ENCODE measurements around the gene MIOX.

Gene MIOX

DNA sequence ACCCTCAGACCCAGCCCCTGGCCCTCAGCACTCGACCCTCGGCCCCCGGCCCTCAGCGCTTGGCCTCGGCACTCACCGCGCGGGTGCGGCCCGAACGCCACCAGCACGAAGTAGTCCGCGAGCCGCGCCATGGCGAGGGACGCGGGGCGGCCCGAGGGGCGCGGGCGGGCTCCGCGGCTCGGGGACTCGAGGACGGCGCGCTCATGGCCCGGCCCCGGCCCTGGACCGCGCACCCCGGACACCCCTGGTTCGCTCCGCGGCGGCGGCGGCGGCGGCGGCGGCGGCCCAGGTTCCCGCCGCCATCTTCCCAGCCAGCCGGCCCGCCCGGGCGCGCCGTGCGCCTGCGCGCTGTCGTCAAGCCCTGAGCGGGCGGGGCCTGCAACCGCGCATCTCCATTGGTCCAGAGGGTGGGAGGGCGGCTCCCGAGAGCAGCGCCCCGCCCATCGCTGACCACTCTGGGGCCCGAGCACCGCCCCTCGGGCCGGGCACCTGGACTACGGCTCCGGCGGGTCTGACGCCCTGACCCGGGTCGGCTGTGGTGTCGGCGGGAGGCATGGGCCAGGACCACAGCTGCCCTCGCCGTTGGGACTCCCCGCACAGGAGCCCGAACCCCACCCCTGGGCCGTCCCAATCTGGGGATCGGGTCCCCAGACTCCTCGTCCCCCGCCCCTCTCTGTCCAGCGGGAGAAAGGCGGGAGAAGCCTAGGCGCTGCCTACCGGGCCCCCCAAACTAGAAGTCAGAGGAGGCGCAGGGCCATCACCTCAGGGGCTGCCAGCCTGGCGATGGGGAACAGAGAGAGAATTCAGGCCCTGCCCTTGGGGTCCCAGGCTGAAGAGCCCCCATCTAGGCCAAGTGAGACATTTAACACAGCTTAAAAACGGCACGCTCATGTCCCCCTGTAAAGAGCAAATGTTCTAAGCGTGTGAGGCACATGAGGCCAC is 11.7 kb upstream of the MIOX start, which contains the start of gene SBF1:
Gene SBF1 (minus strand): TSS at position 326 of the 942 bp plus-strand sequence. CDS start 195 bp downstream, at position 131.
- DNase-seq = peak; percentile 87

DNA sequence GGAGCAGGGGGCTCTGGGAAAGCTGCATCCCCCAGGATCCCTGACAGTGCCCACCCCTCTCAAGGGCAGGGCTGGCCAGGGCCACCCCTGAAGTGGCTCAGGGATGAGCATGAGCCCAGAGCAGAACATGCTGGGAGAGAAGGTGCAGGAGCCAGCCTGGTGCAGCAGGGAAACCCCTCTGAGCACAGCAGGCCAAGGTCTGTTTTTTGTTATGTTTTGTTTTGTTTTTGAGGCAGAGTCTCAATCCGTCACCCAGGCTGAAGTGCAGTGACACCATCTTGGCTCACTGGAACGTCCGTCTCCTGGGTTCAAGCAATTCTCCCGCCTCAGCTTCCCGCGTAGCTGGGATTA is 11.0 kb upstream of the MIOX start:
- DNase-seq = no peak

DNA sequence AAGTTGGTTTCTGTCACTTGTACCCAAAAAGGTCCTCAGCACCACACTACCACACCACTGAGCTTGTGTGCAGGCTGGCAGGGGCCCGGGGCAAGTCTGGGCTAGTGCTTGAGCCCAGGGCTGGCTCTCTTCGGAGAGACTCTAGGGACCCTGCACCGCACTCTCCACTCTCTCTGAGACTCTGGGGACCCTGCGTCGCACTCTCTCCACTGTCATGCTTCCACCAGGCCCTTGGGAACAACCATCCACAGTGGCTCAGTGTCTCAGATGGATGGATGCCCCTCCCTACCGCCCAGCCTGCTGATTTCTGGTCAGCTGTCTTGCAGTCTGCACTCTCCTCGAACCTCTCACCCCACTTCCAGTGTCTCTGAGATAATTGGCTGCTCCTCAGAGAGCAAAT is 9.8 kb upstream of the MIOX start:
- DNase-seq = no peak

DNA sequence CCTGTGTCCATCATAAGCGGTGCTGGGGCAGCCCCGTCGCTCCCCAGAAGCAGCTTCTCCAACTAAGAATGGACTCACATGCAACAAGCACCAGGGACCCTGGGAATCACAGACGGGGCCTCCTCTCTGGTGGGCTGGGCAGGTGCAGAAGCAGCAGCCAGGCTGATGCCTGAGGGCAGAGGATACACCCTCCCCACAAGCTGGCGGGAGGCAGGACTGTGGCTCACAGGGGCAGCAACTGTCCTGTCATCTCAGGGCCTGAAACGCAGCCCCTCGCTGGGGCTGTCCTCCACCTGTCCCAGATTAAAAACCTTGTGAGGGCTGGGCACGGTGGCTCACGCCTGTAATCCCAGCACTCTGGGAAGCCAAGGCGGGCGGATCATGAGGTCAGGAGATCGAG is 8.7 kb upstream of the MIOX start:
- no peak for DNase-seq

DNA sequence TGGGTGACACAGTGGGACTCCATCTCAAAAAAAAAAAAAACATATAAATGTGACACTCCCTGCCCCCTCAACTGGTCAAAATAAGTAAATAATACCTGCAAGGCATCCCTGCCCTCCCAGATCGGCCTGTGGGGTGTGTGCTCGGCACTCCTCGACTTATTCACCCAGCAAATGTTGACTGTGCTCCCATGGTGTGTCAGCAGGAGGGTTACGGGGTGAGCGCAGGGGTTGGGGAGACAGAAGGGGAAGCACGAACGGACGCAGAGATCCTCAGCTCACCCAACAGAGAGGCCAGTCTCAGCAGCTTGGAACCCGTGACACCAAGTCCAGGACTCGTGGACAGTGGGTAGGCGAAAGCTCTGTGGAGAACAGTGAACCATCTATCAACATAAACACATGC is 6.9 kb upstream of the MIOX start:
- no peak for DNase-seq

DNA sequence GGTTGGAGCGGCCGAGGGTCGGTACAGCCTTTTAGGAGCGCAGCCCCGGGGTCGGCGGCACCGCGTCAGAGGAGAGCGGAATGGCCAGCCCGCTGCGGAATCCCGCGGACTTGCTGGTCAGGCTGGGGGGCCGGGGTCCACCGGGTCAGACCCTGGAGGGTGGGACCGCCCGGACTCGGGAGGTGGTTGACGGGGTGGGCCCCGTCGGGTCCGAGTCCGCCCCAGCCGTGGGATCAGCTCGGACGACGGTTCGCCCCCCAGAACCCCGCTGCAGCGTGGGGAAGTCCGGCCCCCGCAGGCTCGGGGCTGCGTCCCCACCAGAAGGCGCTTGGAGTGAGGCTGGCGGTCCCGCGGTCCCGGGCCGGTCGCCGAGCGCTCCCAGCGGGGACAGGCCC is 5.6 kb upstream of the MIOX start:
- DNase-seq = no peak

DNA sequence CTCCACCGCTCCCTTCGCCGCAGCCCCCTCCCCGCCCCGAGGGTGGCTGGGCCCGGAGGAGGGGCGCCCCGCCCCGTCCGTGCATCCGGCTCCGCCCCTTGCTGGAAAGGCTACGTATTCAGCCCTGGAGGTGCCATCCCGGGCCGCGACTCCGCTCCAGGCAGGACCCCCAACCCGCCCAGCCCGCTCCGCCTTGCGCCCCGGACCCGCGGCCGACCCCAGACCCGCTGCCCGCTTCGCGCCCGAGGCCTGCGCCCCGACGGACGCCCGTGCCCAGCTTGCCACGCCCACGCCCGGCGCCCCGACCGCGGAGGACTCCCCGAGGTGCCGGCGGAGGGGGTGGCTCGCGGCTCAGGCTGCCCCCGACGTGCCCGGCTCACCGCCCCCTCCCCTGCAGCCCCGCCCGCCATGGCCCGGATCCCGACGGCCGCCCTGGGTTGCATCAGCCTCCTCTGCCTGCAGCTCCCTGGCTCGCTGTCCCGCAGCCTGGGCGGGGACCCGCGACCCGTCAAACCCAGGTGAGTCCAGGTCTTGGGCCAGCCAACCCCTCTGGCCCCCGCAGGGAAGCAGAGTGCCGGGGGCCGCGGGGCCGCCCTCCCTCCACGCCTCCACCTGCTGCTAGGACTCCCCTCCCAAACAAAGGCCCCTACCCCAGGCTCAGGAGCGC is 5.1 kb upstream of the MIOX start, which contains the start of gene ADM2:
Gene ADM2 (plus strand): TSS at position 104 of the 667 bp plus-strand sequence. CDS start 305 bp downstream, at position 409.
- DNase-seq = peak; percentile 67

DNA sequence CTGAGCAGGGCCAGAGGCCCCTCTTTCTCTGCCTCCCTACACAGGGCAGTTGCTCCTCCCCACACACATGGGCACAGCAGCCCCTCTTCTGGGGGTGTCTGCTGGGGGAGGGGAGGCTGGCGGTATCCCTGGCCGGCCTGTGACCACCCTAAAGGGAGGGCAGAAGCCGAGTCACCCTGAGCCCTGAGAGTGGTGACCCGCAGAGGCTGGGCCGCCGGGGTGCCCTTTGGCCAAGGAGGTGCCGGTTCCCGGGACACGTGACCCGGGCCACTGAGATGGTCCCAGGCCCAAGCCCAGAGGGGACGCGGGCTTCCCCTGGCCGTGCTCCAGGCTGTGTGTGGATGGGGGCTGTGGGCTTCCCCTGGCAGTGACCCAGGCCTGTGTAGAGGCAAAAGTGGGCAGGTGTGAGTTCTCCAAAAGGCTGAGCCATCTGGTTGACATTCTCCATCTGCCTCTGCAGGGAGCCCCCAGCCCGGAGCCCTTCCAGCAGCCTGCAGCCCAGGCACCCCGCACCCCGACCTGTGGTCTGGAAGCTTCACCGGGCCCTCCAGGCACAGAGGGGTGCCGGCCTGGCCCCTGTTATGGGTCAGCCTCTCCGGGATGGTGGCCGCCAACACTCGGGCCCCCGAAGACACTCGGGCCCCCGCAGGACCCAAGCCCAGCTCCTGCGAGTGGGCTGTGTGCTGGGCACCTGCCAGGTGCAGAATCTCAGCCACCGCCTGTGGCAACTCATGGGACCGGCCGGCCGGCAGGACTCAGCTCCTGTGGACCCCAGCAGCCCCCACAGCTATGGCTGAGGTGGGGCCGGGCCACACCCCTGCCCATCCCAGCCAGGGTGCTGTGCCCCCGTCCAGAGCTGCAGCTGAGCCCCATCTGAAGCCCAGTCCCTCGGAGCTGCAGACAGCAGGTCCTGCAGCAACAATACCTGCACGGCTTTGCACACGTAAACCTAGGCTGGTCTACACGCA is 4.3 kb upstream of the MIOX start:
- DNase-seq = no peak

DNA sequence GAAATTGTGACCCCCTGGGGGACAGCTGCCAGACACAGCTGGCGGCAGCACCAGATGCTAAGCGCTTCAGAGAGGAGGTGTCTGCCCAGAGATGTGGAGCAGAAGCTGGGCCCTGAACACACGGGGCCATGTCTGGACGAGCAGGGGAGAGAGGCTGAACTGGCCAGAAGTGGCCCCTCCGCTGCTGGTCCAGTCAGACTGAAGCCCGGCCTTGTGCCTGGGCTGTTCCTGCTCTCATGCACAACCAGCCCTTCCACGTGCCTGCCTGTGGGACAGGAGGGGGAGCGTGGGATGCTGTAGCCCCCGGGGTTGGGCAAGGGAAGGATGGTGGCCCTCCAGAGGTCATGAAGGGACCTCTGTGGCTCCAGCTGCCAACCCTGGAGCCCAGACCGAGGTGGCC is 3.6 kb upstream of the MIOX start:
- DNase-seq = no peak

DNA sequence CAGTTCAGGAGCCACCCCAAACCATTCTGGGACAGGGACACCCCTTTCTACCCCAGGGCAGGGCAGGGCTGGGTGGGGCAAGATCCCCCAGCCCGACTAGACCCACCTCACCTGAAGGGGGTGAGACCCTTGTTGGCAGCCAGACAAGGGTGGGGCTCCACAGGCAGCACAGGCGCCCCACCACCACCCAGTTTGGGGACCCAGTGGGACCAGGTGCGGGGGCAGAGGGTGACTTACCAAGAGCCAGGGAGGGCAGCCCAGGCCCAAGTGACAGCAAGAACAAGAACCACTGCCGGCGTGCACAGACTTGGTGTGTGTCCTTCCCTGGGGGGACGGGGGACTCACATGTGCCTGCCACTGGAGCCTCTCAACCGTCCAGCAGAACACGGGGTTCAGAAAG is 3.1 kb upstream of the MIOX start:
- no peak for DNase-seq

DNA sequence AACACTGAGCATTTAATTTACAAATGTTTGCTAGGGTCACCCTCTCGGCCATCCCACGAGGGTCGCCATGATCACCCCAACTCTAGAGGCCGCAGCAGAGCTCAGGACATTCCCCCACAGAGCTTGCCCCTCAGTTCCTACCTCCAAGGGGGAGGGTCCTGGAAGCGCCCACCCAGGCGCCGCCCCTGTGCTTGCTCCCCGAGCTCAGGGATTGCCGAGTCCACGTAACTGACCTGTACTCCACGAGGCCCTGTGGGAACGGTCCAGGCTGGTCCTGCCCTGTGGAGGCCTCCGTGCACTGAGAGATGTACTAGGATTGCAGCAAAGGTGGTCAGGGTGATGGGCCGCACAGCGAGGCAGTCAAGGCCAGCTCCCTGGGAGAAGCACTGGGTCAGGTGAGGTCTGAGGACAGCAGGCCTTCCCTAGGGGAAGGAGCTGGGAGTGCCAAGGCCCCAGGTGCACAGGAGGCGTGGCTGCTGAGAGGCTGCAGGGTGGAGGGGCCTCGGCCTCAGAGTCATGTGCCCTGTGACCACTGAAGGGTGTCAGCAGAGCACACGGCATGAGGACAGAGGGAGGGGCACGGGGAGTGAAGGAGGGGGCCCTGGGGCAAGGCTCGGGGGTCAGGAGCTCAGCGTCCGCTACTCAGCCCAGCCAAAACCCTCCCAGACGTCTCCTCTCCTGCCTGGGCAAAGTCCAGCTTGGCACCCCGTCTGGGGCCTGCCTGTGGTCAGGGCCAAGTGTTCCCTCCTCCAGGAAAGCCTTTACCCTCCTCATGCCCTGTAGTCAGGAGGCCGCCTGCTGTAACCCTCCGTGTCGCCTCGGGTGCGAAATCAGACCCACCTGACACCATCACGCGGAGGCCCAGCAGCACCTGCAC is 2.4 kb upstream of the MIOX start:
- DNase-seq = no peak

DNA sequence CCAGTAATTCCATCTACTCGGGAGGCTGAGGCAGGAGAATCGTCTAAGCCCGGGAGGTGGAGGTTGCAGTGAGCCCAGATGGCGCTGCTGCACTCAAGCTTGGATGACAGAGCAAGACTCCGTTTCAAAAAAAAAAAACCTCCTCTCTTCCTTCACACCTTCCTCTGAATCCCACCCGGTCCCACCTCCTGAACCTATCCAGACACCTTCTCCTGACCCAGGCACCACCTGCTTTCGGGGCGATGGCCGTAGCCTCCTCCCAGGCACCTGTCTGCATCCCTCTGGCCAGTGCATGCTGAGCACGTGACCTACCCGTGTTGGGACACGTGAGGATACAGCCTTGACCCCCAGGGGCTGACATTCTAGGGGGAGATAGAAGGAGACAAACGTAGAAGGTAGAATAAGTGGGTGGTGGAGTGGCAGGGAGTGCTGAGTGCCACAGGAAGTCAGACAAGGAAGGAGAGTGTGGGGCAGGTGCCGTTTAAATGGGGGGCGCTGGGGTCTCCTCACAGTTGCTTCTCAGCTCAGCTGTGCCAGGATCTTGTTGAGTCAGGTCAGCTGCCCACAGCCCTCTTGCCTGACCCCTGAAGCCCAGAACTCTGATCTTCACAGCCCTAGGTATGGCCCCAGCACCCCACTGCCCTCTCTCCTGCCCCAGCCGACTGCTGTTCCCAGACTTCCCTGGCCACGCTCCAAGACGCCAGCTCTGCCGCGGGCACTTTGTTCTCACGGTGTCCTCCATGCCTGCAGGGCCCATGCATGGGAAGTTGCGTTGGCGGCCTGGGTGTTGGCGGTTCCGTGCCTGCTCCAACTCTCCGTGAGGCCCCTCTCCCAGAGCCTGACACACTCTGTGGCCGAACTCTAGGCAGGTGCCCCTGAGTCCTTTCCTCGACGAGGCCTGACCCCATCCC is 1.2 kb upstream of the MIOX start:
- DNase-seq = no peak

DNA sequence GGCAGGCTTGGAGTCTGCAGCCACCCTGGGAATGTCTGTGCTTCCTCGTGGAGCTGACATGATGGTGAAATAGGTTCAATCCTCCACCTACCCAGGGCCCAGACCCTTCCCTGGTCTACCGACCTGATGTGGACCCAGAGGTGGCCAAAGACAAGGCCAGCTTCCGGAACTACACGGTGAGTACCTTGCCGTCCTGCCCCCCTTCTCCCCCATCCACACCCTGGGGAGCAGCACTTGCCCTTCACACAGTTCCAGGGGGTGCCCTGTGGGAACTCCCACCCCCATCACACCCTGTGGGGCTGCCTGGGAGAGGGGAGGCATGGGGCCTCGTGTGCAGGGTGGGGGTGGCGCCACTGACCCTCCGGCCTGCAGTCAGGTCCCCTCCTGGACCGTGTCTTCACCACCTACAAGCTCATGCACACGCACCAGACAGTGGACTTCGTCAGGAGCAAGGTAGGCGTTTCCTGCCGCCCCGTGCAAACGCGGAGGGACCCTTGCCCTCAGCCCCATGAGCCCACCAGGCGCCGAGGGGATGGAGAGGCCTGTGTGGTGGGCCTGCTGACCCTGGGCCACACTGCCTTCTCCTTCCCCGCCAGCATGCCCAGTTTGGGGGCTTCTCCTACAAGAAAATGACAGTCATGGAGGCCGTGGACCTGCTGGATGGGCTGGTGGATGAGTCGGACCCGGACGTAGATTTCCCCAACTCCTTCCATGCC is 789 bp downstream of the MIOX start:
- no peak for DNase-seq

DNA sequence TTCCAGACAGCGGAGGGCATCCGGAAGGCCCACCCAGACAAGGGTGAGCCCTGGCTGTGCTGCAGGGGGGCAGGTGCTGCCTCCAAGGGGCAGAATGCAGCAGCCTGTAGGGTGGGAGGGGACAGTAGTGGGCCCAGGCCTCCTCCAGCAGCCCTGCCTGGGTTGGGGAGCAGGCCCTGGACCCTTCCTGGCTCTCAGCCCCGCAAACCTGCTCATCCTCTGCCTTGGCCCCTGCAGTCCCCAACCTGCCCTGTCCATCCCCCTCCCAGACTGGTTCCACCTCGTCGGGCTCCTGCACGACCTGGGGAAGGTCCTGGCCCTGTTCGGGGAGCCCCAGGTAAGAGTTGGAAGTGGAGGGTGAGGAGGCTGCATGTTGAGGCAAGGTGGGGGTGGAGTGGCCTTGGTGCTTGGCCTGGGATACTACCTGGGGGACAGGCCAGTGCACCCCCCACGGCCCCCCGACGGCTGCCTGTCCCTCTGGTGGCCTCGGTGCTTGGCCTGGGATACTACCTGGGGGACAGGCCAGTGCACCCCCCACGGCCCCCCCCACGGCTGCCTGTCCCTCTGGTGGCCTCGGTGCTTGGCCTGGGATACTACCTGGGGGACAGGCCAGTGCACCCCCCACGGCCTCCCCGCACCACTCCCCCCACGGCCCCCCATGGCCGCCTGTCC is 1.5 kb downstream of the MIOX start:
- no peak for DNase-seq

DNA sequence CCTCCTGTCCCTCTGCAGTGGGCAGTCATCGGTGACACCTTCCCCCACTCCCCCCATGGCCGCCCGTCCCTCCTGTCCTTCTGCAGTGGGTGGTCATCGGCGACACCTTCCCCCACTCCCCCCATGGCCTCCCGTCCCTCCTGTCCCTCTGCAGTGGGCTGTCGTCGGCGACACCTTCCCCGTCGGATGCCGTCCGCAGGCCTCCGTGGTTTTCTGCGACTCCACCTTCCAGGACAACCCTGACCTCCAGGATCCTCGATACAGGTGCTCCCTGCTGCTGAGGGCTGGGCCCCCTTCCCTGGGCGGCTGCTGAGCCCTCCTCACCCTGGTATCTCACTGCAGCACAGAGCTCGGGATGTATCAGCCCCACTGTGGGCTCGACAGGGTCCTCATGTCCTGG is 2.2 kb downstream of the MIOX start:
- DNase-seq = no peak

DNA sequence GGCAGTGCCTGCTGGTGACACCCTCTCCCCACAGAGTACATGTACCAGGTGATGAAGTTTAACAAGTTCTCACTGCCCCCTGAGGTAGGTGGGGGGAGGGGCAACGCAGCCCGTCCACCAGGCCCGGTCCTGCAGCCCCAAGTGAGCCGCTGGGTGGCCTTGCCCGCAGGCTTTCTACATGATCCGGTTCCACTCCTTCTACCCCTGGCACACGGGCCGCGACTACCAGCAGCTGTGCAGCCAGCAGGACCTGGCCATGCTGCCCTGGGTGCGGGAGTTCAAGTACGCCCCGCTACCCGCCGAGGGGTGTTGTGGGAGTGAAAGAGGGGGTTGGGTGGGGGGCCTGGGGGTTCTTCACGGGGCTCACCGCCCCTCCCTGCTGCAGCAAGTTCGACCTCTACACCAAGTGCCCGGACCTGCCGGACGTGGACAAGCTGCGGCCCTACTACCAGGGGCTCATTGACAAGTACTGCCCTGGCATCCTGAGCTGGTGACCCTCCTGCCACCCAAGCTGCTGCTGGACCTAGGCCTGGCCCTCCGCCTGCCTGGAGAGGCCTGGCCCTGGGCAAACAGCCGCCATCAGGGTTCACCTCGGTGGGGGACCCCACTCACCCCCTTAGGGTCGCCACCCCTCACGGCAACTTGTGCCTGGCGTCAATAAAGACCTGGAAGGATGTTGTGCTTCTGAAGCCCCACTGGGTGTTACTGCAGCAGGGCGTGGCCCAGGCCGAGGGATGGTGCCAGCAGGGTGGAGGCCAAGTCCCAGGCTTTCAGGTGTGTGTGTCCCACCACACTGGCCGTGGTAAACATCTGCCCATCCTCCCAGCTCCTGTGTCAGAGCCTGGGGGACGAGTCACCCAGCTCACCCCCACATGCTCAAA is 2.9 kb downstream of the MIOX start:
- no peak for DNase-seq

DNA sequence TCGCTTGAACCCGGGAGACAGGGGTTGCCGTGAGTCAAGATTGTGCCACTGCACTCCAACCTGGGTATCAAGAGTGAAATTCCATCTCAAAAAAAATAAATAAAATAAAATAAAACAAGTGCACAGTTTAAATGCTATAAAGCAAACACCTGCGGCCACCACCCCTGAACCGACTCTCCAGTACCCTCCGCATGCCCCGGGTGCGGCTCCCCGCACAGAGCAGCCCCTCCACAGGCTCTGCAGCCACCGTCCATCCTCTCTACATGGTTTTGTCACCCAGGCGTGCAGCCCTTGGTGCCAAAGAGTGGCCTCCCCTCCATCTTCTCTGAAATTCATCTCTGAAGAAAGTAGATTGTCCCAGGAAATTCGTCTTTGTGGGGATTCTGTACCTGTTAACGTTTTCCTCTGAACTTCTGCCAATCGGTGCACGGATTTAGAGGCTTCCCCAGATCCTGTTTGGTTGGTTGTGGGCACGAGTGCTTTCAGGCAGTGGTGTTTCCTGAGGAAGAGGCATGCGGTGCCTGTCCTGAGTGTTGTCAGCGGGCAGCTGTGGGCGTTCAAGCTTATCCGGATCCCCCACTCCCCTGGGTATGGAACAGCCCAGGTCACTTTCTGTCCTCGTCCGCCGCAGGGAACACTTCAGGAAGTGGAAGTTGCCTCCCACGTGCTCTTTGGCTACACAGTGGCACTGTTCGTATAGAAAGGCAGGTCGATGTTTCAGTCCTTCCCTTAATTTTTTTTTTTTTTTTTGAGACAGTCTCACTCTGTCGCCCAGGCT is 4.1 kb downstream of the MIOX start:
- DNase-seq = no peak

DNA sequence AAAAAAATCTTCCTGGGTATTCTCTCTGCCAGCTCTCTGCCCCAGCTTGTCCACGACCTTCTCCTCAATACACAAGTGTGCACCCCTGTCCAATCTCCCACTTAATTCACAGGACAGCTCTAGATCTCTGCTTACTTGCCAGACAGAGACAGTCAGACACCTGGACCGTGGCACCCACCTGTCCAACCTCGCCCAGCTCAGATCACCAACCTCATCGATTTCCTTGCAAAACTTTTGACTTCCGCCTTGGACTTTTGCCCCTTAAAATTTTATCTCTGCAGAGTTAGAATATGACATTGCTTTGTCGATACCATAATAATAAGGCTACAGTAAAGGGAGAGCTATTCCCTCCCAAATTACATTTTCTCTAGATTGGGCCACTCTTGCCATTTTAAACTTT is 10.4 kb downstream of the MIOX start:
- DNase-seq = no peak
